ENCODE data around the gene PMVK.

- TF ChIP-seq CTCF (IDR thresholded peaks at IDR 0.05) (no peak), EP300 (IDR thresholded peaks at IDR 0.05) (no peak)
These were observed 40.7 kb downstream of the PMVK start for GRCh38 chr1:154895798-154896197.

All from tibial nerve (tissue), 4 donors.